ENCODE results near the gene RHBDD3. TPM values are rescaled to one million over a fixed set of nuclear protein-coding genes. Genes with fewer than 3 reads are reported as not detected.

Gene RHBDD3
- total and polyA plus RNA-seq, 2 of the 4 experiments (the other 2 are of a cell fraction), result 5.7 to 21.5 TPM

DNA sequence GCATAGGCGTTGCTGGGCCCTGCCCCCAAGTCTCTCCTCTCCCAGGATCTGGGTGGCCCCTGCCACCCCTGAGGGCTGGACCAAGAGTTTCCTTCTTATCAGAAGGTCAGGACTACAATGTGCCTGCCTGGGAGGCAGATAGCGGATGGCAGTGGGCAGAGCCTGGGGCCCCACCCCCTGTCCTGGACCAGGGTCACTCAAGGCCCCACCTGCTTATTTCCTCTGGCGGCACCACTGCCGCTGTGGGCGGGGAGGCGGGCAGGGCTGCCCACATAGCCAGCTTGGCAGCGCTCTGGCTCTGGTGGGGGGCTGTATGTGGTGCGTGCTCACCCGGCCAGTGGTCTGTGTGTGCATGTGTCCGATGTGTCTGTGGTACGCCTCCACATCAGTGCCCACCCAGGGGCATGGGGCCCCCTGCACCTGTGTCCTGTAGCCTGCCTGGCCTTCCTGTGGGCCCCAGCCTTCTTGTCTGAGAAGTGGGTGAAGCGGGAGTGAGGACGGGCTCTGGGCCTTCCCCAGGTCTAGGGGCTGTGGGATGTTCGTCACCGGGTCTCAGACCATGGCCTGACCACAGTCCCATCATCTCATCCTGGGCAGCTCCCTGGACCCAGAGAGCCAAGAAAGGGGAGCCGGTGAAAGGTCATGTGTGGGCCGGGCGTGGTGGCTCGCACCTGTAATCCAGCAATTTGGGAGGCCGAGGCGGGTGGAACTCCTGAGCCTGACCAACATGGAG lies 41.7 kb upstream of the RHBDD3 start:
- H2BK20ac ChIP-seq (ENCODE audit: low read depth, low read length), result no peak overlapping the region
- WGBS, 2 experiments (ENCODE audit: extremely low coverage in 2 of 2, insufficient read length in 1 of 2), result 100% methylated on average over 1 of the region's 21 CpGs; no CpG with 5 or more reads in 1 of the 2 experiments
- H3K4me2 ChIP-seq (ENCODE audit: low read depth, low read length), result no peak overlapping the region
- dilution Hi-C loops (cut with HindIII; ENCODE audit: low sequenced_read_pairs, unreplicated experiment), result no loop called here
- peaks cover 8 to 42% of the 10 kb centered on the region in 2 experiments; a peak in 3 of 4 replicates for H3K79me1 ChIP-seq (ENCODE audit: low read depth in 1 of 2, low read length in 2 of 2)
- DNase-seq, result no peak
- no TSS peak for BruUV-seq (replicated peaks)
- peaks cover 34% of the 10 kb centered on the region for H4K20me1 ChIP-seq (ENCODE audit: insufficient read depth, low read length)
- H3K4me1 ChIP-seq (ENCODE audit: control insufficient read depth, insufficient read depth, low read length), result peaks cover 17% of the 10 kb centered on the region
- no peak overlapping the region for H4K8ac ChIP-seq (ENCODE audit: low read depth in 2 of 2, low read length in 2 of 2)
- H4K5ac ChIP-seq (ENCODE audit: low read depth, low read length), result no peak overlapping the region
- H3K14ac ChIP-seq (replicated peaks; ENCODE audit: low read depth, low read length), result no peak overlapping the region
- no peak overlapping the region for H3K4me3 ChIP-seq (ENCODE audit: insufficient read depth, low read depth, low read length)
- H3K4ac ChIP-seq (ENCODE audit: low read depth, low read length), result no peak overlapping the region; the same call in 1 of the 2 replicates
- H3K36me3 ChIP-seq (ENCODE audit: control insufficient read depth, insufficient read depth, low read length), result peaks cover 2% of the 10 kb centered on the region; the same call in 1 of the 2 replicates
- H3K56ac ChIP-seq (ENCODE audit: extremely low read depth, insufficient read depth, low read length), result no peak overlapping the region
- ChIA-PET CTCF (no interaction called here), POLR2A (ENCODE audit: unreplicated experiment) (no interaction called here)
- H3K23ac ChIP-seq (ENCODE audit: low read depth, low read length), result no peak overlapping the region
- H2BK15ac ChIP-seq (ENCODE audit: low read depth, low read length), result no peak overlapping the region
- TF ChIP-seq, protein P1, sequence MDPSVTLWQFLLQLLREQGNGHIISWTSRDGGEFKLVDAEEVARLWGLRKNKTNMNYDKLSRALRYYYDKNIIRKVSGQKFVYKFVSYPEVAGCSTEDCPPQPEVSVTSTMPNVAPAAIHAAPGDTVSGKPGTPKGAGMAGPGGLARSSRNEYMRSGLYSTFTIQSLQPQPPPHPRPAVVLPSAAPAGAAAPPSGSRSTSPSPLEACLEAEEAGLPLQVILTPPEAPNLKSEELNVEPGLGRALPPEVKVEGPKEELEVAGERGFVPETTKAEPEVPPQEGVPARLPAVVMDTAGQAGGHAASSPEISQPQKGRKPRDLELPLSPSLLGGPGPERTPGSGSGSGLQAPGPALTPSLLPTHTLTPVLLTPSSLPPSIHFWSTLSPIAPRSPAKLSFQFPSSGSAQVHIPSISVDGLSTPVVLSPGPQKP (IDR thresholded peaks at IDR 0.05; ENCODE audit: borderline replicate concordance, low read depth, low read length), result no peak
- TF ChIP-seq CEBPB (IDR thresholded peaks at IDR 0.05; ENCODE audit: low read depth, low read length), result no peak
- no peak for TF ChIP-seq RAD21 (IDR thresholded peaks at IDR 0.05; ENCODE audit: low read length)
- TF ChIP-seq, protein P2, sequence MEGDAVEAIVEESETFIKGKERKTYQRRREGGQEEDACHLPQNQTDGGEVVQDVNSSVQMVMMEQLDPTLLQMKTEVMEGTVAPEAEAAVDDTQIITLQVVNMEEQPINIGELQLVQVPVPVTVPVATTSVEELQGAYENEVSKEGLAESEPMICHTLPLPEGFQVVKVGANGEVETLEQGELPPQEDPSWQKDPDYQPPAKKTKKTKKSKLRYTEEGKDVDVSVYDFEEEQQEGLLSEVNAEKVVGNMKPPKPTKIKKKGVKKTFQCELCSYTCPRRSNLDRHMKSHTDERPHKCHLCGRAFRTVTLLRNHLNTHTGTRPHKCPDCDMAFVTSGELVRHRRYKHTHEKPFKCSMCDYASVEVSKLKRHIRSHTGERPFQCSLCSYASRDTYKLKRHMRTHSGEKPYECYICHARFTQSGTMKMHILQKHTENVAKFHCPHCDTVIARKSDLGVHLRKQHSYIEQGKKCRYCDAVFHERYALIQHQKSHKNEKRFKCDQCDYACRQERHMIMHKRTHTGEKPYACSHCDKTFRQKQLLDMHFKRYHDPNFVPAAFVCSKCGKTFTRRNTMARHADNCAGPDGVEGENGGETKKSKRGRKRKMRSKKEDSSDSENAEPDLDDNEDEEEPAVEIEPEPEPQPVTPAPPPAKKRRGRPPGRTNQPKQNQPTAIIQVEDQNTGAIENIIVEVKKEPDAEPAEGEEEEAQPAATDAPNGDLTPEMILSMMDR (conservative IDR thresholded peaks at IDR 0.05; ENCODE audit: low read depth, low read length), result no peak
- in situ Hi-C loops (cut with MboI; ENCODE audit: low sequenced_read_pairs), result no loop called here
- ATAC-seq (ENCODE audit: low read depth), result no peak
- H3K27me3 ChIP-seq (ENCODE audit: control insufficient read depth, insufficient read depth, low read length), result peaks cover 14% of the 10 kb centered on the region
- H4K91ac ChIP-seq (ENCODE audit: insufficient read depth, low read depth, low read length), result no peak overlapping the region
- no peak overlapping the region for H2BK120ac ChIP-seq (ENCODE audit: low read depth, low read length)
- no peak overlapping the region for H2BK5ac ChIP-seq (ENCODE audit: low read depth, low read length, poor library complexity, severe bottlenecking)
- no peaks in the 10 kb centered on the region for H3K9me3 ChIP-seq (ENCODE audit: control insufficient read depth, insufficient read depth, low read length)
- peak overlapping the region; percentile 34 for H2AK9ac ChIP-seq (replicated peaks; ENCODE audit: low read depth, low read length, poor library complexity)
- no peak overlapping the region for H3K9ac ChIP-seq (ENCODE audit: low read depth, low read length)
- intact Hi-C loops (cut with micrococcal nuclease), result no loop called here
- no peak overlapping the region for H3K27ac ChIP-seq (ENCODE audit: insufficient read depth, low read length)
- no peak overlapping the region for H2AK5ac ChIP-seq (ENCODE audit: low read depth, low read length)
- H3K18ac ChIP-seq (ENCODE audit: low read depth, low read length), result no peak overlapping the region
- peaks cover 5% of the 10 kb centered on the region; the same call in 1 of the 2 replicates for H3K9me1 ChIP-seq (ENCODE audit: insufficient read depth, low read length)
- no peak overlapping the region for H2AFZ ChIP-seq (replicated peaks; ENCODE audit: low read length, poor library complexity)

All from IMR-90 (cell line).